Activated T-cell treated with anti-CD3 and anti-CD28 coated beads for 24 hours (primary cell): ENCODE data around the gene SELE.

Experiments used
- DNase-seq: peaks from one replicate; pipeline ENCODE4 v3.0.0-alpha.2; 2020; ENCODE audit warnings: low read depth

The SELE gene

DNA sequence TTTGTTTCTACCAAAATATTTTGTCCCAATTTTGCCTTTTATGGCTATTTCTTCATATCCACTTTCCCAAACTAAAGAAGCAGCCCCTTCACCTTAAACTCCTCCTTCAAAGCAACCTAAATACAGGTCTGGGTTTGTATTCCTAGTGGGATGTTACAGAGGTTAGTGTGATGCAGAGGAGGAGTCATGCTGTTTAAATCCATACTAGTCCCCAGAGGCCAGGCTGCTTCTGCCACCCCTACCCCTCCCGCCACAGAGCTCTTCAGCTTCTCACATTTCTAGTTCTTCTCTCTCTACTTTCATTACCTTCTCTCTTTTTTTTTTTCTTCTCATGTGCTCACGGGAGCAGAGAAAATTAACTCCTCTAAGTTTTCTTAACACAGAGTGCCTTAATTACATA lies 51.8 kb downstream of the SELE start:
- DNase-seq, result no peak

DNA sequence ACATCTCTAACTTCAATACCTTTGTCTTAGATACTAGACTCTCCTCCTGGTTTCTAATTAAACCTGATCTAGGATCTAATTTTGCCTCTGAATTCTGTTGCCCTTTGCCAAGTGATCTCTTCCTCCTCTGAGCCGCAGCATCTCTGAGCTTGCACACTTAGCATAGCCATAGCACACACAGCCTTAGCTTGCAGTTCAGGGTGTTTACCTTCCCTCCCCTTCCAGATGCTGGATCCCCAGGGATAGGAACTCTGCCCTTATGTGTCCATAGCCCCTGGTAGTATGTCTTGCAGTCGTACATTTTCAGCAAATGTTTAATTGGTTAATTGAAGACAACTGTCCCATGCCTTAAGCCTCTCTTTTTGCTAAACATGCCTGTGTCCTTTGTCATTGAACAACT lies 52.7 kb downstream of the SELE start:
- DNase-seq, result no peak

DNA sequence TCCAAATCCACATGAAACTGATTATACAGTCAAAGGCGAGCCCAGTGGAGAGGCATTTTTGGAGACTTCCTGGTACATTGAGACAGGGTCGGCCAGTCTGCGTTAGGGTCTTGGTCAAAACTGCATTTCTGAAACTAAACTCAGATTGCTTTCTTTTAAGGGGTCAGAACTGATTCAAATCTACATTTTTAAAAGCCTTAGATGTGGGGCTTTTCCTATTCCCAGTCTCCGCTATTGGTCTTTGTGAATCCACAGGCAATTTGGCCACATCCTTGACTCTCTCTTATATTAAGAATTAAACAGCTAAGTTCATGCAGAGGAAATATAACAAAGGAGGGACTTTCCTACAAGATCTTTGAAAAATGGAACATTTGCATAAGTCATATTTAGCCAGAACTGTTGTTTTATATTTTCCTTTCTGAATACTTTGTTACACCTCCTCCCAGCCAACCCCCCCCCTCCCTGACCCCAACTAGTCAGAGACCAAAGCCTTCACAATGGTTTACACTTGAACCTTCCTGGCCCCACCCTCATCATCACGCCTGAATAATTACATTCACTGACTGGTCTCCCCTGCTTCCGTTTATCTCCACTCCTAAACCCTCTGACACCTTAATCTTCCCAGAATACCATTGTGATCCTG lies 53.4 kb downstream of the SELE start:
- peak; percentile 60 for DNase-seq

DNA sequence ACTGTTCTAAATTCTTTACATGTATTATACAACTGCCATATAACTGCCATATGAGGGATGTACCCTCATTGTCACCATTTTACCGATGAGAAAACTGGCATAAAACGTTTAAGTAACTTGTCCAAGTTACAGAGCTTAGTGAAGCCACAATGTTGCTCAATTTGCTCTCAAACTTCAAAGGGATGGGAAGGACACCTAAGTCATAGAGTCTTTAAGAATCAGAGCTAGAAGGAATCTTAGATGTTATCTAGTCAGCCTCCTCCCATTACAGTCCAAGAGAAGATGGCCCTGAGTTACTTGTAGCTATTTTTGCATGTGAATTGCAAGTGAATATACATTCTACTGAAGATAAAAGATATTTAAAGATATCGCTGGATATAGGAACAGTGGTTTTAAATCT lies 54.2 kb downstream of the SELE start:
- no peak for DNase-seq

DNA sequence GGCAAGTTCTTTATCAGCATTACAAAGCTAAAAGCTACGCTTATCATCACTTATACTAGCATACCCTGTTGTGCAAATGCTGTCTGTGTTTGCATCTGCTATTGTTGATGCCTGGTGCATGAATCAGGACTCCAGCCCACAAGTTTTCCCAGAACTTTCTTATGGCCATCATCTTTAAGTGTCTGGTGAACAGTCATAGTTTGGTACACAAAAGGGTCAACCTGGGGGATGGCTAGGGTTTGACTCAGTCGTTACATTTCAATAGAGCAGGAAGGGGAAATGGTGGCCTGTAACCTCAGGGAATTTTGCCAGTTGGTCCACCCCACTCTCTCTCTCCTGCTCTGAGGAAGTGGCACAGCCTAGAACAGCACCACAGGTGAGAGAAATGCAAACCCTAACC lies 57.9 kb downstream of the SELE start:
- DNase-seq, result no peak
